PFSK-1 (cell line): ENCODE results near the gene HLA-DRA.

Experiments
- FOXP2 ChIP-seq: optimal IDR thresholded peaks from 2 replicates; pipeline ENCODE3; 2011; ENCODE audit warnings: borderline replicate concordance, control low read depth, inconsistent platforms; ENCODE audit not compliant: insufficient read depth; ENCODE audit errors: extremely low read length, extremely low read depth
- POLR2AphosphoS5 ChIP-seq: IDR thresholded peaks from 2 replicates; pipeline ENCODE4 v1.6.1; 2012; ENCODE audit warnings: low read depth, mild to moderate bottlenecking, control low read depth, low read length, moderate library complexity
- REST ChIP-seq, 2 experiments: IDR thresholded peaks; 2 replicates each; pipeline versions ENCODE4 v1.6.1 to v1.8.0; 2011 to 2012; ENCODE audit warnings: low read depth in 2 of 2, low read length in 2 of 2, control low read depth in 1 of 2, inconsistent platforms in 1 of 2, mild to moderate bottlenecking in 1 of 2, moderate library complexity in 1 of 2; ENCODE audit not compliant: insufficient read depth in 1 of 2
- SIN3A ChIP-seq: IDR thresholded peaks from 2 replicates; pipeline ENCODE4 v1.6.1; 2012; ENCODE audit warnings: mild to moderate bottlenecking, low read length, moderate library complexity, borderline replicate concordance; ENCODE audit not compliant: insufficient read depth
- TAF1 ChIP-seq: IDR thresholded peaks from 2 replicates; pipeline ENCODE4 v1.6.1; 2012; ENCODE audit warnings: low read length, control low read depth, borderline replicate concordance; ENCODE audit not compliant: insufficient read depth

HLA-DRA gene

GRCh38 chr6:32430179-32430578, 9.5 kb upstream of the HLA-DRA start:
- TF ChIP-seq SIN3A (no peak), FOXP2 (no peak), REST (IDR thresholded peaks at IDR 0.05; ENCODE audit: insufficient read depth in 1 of 2, low read depth in 2 of 2, low read length in 2 of 2) (no peak), TAF1 (no peak)

GRCh38 chr6:32431142-32431541, 8.5 kb upstream of the HLA-DRA start:
- TF ChIP-seq TAF1 = no peak
- no peak for TF ChIP-seq FOXP2
- TF ChIP-seq REST (IDR thresholded peaks at IDR 0.05; ENCODE audit: insufficient read depth in 1 of 2, low read depth in 2 of 2, low read length in 2 of 2) = no peak
- no peak for TF ChIP-seq SIN3A
- TF ChIP-seq POLR2AphosphoS5 = no peak

GRCh38 chr6:32432050-32432450, 7.6 kb upstream of the HLA-DRA start:
- no peak for TF ChIP-seq SIN3A
- no peak for TF ChIP-seq POLR2AphosphoS5
- TF ChIP-seq TAF1 = no peak
- TF ChIP-seq REST (IDR thresholded peaks at IDR 0.05; ENCODE audit: insufficient read depth in 1 of 2, low read depth in 2 of 2, low read length in 2 of 2) = no peak

- no peak for TF ChIP-seq FOXP2
- TF ChIP-seq TAF1 = no peak
- no peak for TF ChIP-seq SIN3A
- no peak for TF ChIP-seq REST (IDR thresholded peaks at IDR 0.05; ENCODE audit: insufficient read depth in 1 of 2, low read depth in 2 of 2, low read length in 2 of 2)
- no peak for TF ChIP-seq POLR2AphosphoS5
These were observed 3.5 kb upstream of the HLA-DRA start for GRCh38 chr6:32436186-32436585.
